ENCODE data around the gene BCL2A1.
A peak's percentile ranks its signal among the peaks of the same experiment; 100 is the strongest.
"Not testable (repeated sequence)": the region's sequence is repeated elsewhere in the genome, so short reads cannot be mapped to it uniquely, and the experiment has no call there.

The BCL2A1 gene

DNA sequence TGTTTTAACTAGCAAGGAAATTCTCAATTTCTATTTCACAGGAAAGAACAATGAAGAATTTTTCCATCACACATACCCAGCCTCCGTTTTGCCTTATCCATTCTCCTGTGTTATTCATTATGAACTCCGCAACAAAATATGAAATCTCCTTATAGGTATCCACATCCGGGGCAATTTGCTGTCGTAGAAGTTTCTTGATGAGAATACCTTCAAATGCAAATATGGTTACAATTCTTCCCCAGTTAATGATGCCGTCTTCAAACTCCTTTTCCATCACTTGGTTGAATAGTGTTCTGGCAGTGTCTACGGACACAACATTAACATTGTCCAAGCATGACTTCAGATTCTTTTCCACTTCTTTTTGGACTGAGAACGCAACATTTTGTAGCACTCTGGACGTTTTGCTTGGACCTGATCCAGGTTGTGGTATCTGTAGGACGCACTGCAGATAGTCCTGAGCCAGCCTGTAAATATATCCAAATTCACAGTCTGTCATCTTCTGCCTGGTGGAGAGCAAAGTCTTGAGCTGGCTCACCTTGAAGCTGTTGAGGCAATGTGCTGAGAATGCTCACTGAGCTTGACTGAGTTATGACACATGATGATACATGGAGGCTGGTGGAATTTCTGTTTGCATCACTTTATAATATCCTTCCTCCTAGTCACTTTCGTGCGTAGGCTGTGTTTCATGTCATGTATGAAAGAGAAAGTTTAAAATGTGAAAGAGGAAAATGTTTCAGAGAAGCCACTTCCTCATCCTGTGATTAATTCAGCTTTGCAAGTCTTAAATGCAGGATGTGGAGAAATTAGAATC is at the start of gene BCL2A1:
Gene BCL2A1, minus strand, starts transcription at position 573 of the 811 bp plus-strand sequence. Its CDS starts 77 bp downstream, at position 496.
- DNase-seq (ENCODE audit: low read depth in 4 of 4, low spot score in 1 of 4), result peak in 3 of 4 experiments; percentile 42 to 51 (median 50)

DNA sequence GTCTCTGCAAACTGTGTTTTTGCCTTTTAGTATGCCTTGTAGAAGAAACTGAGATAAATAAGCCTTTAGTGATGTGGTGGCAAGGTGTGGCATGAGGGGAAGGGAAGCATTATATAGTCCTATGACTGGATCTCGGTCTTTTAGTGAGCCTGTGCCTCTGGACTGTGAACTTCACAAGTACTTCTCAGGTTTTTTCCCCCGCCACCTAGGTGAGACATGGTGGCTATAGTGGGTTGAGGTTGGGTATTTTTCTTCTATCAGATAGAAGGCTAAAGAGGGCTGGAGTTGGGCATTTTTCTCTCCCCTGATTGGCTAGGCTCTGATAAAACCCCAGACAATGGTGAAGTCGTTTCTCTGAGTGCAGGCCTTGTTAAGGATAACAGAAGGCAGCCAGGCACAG is 49.7 kb upstream of the BCL2A1 start:
- no peak for DNase-seq (ENCODE audit: low read depth in 4 of 4, low spot score in 1 of 4)

DNA sequence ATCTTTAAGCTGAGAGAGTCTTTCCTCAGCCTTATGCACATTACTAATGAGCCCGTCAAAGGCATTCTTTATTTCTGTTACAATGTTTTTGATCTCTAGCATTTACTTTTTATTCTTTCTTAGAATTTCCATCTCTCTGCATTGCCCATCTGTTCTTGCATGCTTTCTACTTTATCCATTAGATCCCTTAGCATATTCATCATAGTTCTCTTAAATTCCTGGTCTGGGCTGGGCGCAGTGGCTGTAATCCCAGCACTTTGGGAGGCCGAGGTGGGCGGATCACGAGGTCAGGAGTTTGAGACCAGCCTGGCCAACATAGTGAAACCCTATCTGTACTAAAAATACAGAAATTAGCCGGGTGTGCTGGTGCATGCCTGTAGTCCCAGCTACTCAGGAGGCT is 49.2 kb upstream of the BCL2A1 start:
- DNase-seq (ENCODE audit: low read depth in 4 of 4, low spot score in 1 of 4), result not testable (repeated sequence)

DNA sequence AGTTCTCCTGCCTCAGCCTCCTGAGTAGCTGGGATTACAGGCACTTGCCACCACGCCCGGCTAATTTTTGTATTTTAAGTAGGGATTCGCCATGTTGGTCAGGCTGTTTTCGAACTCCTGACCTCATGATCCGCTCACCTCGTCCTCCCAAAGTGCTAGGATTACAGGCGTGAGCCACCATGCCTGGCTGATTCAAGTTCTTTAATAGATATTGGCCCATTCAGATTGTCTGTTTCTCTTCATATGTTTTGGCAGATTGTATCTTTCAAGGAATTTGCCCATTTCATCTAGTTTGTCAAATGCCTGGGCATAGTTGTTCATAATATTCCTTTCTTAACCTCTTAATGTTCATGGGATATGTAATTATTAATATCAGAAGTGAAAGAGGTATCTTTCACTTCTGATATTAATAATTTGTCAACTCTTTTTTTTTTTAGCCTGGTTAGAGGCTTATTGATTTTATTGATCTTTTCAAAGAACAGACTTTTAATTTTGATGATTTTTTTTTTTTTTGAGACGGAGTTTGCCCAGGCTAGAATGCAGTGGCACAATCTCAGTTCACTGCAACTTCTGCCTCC is 48.3 kb upstream of the BCL2A1 start:
- DNase-seq (ENCODE audit: low read depth in 4 of 4, low spot score in 1 of 4), result no peak

DNA sequence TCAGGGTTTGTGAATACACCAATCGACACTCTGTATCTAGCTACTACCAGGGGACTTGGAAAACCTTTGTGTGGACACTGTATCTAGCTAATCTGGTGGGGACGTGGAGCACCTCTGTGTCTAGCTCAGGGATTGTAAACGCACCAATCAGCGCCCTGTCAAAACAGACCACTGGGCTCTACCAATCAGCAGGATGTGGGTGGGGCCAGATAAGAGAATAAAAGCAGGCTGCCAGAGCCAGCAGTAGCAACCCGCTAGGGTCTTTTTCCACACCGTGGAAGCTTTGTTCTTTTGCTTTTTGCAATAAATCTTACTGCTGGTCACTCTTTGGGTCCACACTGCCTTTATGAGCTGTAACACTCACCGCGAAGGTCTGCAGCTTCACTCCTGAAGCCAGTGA is 46.1 kb upstream of the BCL2A1 start:
- DNase-seq (ENCODE audit: low read depth in 4 of 4, low spot score in 1 of 4), result not testable (repeated sequence)

DNA sequence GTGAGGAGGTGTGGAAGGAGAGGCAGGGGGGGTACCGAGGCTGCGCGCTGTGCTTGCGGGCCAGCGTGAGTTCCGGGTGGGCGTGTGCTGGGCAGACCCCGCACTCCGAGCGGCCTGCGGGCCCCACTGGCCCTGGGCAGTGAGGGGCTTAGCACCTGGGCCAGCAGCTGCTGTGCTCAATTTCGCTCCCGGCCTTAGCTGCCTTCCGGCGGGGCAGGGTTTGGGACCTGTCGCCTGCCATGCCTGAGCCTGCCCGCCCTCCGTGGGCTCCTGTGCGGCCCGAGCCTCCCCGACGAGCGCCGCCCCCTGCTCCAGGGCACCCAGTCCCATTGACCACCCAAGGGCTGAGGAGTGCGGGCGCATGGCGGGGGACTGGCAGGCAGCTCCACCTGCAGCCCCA is 45.5 kb upstream of the BCL2A1 start:
- not testable (repeated sequence) for DNase-seq (ENCODE audit: low read depth in 4 of 4, low spot score in 1 of 4)

DNA sequence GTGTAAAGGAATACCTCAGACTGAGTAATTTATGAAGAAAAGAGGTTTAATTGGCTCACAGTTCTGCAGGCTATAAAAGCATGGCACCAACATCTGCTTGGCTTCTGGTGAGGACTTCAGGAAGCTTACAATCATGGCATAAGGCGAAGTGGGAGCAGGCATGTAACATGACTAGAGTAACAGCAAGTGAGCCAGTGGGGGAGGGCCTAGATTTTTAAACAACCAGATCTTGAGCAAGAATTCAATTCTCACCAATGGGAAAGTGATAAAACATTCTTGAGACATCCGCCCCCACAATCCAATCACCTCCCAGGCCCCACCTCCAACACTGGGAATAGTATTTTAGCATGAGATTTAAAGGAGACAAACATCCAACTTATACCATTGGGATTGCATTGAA is 44.2 kb upstream of the BCL2A1 start:
- no peak for DNase-seq (ENCODE audit: low read depth in 4 of 4, low spot score in 1 of 4)

DNA sequence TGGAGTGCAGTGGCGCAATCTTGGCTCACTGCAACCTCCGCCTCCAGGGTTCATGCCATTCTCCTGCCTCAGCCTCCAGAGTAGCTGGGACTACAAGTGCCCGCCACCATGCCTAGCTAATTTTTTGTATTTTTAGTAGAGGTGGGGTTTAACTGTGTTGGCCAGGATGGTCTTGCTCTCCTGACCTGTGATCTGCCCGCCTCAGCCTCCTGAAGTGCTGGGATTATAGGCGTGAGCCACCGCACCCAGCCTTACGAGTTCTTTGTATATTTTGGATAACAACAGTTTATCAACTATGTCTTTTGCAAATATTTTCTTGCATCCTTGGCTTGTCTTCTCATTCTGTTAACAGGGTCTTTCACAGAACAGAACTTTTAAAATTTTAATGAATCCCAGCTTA is 43.2 kb upstream of the BCL2A1 start:
- DNase-seq (ENCODE audit: low read depth in 4 of 4, low spot score in 1 of 4), result not testable (repeated sequence)

DNA sequence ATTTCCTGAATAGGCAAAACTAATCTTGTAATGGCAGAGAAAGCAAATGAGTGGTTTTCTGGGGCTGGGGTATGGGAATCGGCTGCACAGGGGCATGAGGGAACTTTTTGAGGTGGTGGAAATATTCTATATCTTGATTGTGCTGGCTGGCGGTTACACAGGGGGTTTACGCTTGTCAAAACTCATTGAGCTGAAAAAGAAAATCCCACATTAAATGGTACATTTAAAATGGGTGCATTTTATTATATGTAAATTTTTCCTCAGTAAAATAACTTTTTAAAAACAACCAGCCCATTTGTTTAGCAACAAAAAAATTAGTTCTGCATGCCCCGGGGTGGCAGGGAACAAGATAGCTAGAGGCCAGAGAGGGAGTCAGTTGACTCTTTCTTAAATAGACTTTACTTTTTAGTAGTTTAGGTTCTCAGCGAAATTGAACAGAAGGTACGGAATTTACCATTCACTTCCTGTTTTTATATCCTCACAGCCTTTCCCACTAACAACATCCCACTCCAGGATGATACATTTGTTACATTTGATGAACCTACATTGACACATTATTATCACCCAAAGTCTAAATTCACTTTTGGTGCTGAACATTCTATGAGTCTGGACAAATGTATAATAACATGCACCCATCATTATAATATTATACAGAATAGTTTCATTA is 41.2 kb upstream of the BCL2A1 start:
- DNase-seq (ENCODE audit: low read depth in 4 of 4, low spot score in 1 of 4), result no peak

DNA sequence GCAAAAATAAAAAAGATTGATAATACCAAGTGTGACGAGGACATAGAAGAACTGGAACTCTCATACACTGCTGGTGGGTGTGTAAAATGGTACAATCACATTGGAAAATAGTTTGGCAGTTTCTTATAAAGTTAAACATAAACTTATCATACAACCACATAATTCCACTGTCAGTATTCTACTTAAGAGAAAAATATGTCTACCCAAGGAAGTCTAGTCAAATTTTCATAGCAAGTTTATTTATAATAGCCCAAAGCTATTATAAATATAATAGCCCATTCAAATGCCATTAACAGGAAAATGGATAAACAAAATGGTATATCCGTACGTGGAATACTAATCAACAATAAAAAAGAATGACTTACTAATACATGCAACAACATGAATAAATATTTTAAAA is 40.6 kb upstream of the BCL2A1 start:
- DNase-seq (ENCODE audit: low read depth in 4 of 4, low spot score in 1 of 4), result no peak

DNA sequence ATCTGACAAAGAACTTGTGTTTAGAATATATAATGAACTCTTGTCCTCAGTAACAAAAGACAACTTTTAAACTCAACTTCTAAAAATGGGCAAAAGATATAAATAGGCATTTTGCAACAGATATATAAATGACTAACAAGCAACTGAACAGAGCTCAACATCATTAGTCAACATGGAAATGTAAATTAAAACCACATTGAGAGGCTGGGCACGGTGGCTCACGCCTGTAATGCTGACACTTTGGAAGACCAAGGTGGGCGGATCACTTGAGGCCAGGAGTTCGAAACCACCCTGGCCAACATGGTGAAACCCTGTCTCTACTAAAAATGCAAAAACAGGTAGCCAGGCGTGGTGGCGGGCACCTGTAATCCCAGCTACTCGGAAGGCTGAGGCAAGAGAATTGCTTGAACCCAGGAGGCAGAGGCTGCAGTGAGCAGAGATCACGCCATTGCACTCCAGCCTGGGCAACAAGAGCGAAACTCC is 40.1 kb upstream of the BCL2A1 start:
- DNase-seq (ENCODE audit: low read depth in 4 of 4, low spot score in 1 of 4), result not testable (repeated sequence)

DNA sequence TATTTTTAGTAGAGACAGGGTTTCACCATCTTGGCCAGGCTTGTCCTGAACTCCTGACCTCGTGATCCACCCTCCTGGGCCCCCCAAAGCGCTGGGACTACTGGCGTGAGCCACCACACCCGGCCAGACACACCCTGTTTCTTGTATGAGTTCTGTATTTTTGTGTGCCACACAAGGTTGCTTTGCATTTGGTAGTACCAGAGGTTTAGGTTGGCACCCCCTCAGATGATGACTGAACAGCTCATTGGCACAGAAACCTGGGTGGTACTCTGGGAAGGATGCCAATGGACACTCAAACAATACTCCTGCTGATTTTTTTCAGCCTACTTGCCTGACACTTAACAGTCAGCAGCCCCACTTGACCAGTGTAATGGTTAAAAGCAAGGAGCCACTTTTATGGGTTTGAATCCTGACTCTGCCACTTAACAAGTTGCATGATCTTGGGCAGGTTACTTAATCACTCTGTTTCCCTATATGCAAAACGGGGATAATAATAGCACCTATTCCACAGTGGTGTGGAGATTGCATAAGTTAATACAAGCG is 39.2 kb upstream of the BCL2A1 start:
- no peak for DNase-seq (ENCODE audit: low read depth in 4 of 4, low spot score in 1 of 4)

DNA sequence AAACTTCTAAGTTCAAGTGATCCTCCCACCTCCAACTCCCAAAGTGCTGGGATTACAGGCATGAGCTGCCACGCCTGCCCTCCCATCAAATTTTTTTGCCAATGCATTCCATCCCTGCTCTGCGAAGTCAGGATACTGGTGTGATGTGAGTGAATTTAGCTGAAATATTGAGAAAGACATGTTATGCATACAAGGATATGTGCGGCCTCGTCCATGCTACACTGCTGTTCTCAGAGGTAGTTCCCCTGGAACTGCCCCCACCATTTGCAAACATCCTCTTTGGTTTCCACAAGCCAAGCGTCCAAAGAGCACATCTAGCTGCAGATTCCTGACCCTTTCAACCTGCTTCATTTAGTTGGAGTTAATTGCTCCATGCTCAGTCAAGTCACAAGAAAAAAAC is 36.5 kb upstream of the BCL2A1 start:
- no peak for DNase-seq (ENCODE audit: low read depth in 4 of 4, low spot score in 1 of 4)

DNA sequence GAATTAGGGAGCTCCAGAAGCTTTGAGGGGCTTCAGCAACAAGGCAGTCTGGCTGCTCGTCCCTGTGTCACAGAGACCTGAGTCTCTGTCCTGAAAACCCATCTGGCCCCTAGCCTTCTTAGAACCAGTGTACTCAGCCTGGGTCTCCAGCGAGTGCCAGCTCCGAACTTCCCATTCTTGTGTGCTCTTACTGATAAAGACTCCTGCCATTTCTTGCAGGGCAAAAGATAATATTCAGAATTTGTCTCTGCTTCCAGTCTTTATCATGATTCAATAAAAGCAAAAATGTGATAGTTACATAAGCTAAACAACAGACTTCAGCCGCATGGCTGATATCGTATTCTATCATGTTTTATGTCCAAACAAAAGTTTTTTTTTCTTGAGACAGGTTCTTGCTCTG is 36.0 kb upstream of the BCL2A1 start:
- DNase-seq (ENCODE audit: low read depth in 4 of 4, low spot score in 1 of 4), result no peak

DNA sequence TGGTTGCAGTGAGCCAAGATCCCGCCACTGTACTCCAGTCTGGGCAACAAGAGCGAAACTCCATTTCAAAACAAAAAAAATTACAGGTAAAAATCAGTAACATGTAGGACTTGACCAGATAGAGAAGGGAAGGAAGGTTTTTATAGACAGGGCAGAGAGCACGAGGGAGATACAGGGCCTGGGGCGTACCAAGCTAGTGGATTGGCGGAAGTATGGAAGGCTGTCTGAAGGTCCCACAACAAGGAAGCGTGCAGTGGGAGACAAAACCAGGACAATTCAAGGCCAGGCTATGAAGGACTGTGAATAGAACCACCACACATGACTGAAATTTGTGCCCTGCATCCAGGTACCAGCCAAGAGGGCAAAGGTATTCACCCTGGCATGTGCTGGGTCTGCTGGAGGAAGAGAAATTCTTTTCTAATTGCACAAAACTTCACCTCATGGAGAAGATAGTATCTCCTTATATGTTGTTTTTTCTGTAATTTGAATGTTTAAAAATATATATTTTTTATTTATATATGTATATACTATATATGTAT is 33.0 kb upstream of the BCL2A1 start:
- DNase-seq (ENCODE audit: low read depth in 4 of 4, low spot score in 1 of 4), result no peak

DNA sequence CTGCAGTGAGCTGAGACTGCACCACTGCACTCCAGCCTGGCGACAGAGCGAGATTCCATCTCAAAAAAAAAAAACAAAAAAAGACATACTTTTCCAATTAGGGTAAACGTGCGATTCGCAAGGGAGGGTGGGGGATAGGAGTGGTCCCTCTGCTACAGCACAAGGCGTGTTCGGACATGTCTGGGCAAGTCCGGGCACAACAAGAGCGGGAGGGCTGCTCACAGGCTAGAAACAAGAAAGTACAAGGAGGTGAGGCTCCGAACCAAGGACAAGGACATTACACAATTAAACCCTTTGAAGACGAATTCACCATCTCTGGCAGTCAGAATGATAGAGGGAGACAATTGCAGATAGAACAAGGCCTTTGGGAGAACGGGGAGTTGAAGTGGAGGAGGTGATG is 32.2 kb upstream of the BCL2A1 start:
- DNase-seq (ENCODE audit: low read depth in 4 of 4, low spot score in 1 of 4), result no peak

DNA sequence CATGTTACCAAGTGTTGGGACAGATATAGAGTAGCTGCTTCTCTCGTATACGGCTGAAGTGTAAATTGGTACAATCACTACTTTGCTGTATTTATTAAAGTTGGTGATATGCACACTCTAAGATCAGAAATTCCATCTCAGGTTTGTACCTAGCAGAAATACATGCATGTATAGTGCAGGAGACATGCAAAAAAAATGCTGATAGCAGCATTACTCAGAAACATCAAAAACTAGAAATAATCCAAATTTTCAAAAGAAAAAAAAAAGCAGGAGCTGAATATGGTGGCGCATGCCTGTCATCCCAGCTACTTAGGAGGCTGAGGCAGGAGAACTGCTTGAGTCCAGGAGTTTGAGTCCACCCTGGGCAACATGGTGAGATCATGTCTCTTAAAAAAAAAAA is 31.3 kb upstream of the BCL2A1 start:
- no peak for DNase-seq (ENCODE audit: low read depth in 4 of 4, low spot score in 1 of 4)

DNA sequence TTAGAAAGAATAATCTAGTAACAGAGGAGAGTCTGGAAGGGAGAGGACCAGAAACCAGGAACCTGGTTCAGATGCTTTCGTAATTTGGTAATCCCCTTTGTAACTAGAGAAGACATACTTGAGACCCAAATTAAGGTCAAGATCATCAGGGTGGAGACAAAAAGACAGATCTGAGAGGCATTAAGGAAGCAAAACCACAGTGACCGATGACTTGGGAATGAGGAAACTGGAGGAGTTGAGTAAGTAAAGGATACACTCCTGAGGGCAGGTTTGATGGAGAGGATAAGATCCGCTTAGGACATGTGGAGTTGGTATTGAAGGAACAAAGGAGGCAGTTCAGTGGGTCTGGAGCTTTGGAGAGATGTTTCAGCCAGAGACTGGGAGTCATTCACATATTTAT is 23.6 kb upstream of the BCL2A1 start:
- DNase-seq (ENCODE audit: low read depth in 4 of 4, low spot score in 1 of 4), result no peak

DNA sequence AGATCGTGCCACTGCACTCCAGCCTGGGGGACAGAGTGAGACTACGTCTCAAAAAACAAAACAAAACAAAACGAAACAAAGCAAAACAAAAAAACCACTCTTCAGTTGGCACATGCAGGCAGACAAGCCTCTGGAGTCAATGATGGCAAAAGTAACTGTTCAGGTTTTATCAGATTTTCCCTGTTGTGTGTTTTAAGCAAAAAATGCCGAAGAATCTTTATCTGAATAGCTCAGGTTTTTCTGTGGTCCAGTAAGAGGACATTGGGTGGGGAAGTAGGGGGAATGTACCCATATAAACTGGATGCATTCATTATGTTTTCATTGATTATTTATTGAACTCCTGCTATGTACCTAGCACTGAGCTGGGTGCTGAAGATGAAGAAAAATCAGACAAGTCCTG is 20.8 kb upstream of the BCL2A1 start:
- no peak for DNase-seq (ENCODE audit: low read depth in 4 of 4, low spot score in 1 of 4)

DNA sequence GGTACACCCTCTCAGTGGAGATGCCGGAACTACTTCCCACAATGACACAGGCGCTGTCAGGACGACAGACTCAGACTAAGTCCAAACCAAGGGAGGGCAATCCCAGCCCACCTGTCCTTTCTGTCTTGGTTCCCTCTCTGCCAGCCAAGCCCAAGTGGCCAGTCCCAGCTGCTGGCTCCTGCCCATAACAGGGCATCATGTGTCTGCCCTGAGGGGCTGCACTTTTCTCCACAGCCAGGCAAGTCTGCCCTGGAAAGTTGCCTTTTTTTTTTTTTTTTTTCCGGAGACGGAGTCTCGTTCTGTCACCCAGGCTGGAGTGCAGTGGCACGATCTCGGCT is 20.0 kb upstream of the BCL2A1 start:
- no peak for DNase-seq (ENCODE audit: low read depth in 4 of 4, low spot score in 1 of 4)

DNA sequence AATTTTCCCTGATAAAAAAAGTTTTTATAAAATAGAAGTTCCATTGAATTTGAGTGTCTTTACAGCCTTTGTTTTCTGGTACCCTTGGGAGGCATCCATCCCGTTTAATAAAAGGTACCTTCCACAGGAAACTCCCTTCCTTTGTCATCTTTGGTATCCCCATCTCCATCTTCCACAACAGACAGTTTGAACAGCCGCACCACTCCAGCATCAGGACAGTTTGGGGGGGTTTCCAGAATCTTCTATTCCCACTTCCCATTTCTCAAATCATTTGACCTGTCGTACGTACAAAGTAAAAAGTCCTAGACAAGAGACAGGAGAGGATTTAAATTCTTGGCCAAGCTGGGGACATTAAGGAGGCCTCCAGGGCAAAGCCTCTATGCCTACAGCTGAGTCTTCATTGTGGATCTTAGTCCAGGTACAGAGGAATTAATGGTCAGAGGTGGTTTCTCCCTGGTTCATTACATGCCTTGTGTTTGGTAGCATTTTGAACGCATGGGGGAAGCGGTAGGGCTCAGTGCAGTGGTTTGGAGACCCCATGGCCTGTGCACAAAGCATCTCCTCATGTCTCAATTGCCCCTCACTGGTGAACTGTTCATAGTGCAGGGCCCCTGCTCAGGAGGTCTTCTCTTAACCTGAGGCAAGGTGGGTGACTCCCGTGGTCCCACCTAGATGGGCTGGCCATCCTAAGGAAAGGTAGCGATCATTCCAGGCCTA is 19.4 kb upstream of the BCL2A1 start:
- DNase-seq (ENCODE audit: low read depth in 4 of 4, low spot score in 1 of 4), result no peak
